SU-DHL-6 (cell line): ENCODE measurements around the gene SLC1A6.

ENCODE experiments used
- EZH2phosphoT487 ChIP-seq: fragments of 200-600 bp; sonication (generic), shearing (Covaris generic); conservative IDR thresholded peaks from 2 replicates; pipeline ENCODE4 v1.6.1; 2018; ENCODE audit warnings: mild to moderate bottlenecking, antibody characterized with exemption, low read length, moderate library complexity, mixed read lengths
- TF ChIP-seq, protein P1 (sequence below): fragments of 200-600 bp; sonication (generic); IDR thresholded peaks from one replicate; pipeline ENCODE4 v1.5.1; 2017; ENCODE audit warnings: antibody characterized with exemption, mild to moderate bottlenecking, low read length, moderate library complexity; ENCODE audit not compliant: insufficient read depth, poor library complexity, severe bottlenecking

GRCh38 chr19:14906711-14907110 lies 73.0 kb downstream of the SLC1A6 start:
- TF ChIP-seq, protein P1, sequence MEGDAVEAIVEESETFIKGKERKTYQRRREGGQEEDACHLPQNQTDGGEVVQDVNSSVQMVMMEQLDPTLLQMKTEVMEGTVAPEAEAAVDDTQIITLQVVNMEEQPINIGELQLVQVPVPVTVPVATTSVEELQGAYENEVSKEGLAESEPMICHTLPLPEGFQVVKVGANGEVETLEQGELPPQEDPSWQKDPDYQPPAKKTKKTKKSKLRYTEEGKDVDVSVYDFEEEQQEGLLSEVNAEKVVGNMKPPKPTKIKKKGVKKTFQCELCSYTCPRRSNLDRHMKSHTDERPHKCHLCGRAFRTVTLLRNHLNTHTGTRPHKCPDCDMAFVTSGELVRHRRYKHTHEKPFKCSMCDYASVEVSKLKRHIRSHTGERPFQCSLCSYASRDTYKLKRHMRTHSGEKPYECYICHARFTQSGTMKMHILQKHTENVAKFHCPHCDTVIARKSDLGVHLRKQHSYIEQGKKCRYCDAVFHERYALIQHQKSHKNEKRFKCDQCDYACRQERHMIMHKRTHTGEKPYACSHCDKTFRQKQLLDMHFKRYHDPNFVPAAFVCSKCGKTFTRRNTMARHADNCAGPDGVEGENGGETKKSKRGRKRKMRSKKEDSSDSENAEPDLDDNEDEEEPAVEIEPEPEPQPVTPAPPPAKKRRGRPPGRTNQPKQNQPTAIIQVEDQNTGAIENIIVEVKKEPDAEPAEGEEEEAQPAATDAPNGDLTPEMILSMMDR, result no peak
- TF ChIP-seq EZH2phosphoT487, result no peak
